Stimulated activated CD4-positive, alpha-beta T cell treated with anti-CD3 and anti-CD28 coated beads, Interleukin-4, amount 100 ng/mL, for 24 hours (primary cell): ENCODE measurements around the gene SMURF2.

ENCODE experiments used
- DNase-seq: peaks from one replicate; pipeline ENCODE4 v3.0.0-alpha.2; 2020

The SMURF2 gene

DNA sequence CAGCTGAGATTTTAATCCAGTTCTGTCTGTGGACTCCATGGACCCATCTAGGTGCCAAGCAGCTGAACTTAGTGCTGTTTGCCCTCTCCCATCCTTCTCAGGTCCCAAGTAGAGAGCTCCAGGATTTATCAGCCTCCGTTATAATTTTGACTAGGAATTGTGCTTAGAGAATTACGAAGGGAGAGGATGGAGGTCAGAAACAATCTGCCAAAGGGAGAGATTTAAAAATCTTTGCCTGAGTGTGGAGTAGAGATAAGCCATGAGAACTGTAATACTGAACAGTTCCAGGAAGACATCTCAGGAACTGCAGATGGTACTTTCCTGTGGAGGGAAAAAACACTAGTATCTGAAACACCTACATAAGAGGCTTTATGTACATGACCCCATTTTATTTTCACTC lies 128.3 kb downstream of the SMURF2 start:
- DNase-seq = no peak

DNA sequence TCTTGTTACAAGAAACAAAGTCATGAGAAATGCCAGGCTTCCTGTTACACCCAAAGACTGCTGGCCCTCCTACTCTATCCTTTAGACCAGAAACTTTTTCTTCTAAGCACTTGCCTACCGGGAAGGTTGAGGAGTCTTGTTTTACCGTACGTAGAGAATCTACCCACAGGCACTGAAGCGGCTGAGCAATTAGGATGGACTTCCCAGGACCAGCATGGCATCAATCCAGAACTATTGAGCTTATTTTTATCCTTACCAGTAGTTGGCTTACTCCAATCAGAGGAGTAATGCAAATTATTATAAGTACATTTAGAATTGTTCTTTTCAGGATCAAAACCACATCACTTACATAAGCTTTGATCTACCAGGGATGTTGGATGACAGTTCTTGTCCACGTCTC lies 129.7 kb downstream of the SMURF2 start:
- DNase-seq = no peak

DNA sequence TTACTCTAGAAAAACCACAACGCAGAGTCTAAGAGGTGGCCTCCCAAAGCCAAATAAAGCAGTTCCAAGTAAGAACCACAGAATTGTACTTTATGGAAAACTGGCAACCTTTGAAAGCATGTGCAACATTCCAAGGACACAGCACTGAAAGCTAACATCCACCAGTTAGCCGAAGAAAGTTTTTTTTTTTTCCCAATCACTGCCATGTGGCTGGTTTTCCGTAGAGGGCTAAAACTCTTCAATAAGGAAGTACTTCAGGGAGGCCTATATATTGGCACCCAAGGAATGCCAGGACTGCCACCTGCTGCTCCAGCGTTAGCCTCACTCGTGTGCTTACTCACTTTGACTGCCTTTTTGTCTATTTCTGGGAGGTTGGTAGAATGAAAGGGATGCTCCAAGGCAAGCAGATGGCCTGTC lies 130.1 kb downstream of the SMURF2 start:
- no peak for DNase-seq

DNA sequence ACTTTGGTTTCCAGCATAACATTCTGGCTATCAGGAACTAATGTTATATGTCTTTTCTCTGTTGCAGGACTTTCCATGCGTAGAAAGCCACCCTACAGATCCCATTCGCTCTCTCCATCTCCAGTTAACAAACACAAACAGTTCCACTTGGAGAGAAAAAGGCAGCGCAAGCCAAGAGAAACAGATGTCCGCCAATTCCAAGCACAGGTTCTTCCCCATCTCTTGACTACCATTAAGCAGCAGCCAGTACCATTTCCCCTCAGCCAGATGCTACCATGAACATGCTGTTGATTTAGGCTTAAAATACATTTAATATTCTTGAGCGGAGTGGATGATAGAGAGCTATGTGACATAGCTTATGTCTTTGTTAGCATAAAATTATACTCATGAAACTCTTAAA lies 132.9 kb downstream of the SMURF2 start:
- DNase-seq = no peak

DNA sequence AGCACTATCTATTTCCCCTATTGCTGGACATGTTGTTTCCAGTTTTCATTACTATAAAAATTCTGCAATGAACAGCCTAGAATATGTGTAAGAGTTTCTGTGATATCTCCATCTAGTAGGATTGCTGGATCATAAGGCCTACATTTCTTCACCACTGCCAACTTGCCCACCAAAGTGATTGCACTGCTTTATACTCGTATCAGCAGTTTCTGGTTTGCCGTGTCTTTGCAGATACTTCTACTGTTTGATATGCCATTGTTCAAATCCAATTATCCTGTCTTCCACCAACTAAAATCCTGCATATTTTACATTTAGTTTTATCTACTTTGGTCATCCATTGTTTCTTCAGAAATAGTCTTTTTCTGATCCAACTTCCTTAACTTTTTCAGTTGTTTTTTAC lies 134.2 kb downstream of the SMURF2 start:
- DNase-seq = no peak

DNA sequence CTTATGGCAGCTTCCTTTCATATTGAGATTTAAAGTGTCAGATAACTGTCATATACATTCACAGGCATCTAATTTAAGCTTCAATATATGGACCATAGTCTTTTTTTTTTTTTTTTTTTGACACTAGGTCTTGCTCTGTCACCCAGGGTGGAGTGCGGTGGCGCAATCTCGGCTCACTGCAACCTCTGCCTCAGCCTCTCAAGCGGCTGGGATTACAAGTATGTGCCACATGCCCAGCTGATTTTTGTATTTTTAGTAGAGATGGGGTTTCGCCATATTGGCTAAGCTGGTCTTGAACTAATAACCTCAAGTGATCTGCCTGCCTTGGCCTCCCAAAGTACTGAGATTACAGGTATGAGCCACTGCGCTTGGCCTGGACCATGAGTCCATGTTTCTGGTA lies 141.7 kb downstream of the SMURF2 start:
- no peak for DNase-seq

DNA sequence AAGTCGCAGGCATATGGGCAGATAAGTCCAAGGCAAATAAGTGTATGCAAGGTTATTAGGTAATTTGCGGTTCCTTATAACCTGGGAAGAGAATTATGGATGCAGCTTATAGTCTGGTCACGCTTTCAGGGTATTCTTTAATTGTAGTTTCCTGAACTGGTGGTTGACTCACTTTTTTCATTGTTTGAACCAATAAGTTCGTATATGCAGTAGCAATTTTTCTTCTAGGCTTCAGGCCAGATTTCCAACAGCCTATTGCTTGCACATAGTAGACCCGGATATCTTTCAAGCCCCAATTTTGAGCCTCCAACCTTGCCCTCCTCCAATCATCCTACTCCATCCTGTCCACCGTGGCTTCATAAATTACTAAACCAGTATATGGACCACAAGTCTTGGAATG lies 142.5 kb downstream of the SMURF2 start:
- DNase-seq = no peak

DNA sequence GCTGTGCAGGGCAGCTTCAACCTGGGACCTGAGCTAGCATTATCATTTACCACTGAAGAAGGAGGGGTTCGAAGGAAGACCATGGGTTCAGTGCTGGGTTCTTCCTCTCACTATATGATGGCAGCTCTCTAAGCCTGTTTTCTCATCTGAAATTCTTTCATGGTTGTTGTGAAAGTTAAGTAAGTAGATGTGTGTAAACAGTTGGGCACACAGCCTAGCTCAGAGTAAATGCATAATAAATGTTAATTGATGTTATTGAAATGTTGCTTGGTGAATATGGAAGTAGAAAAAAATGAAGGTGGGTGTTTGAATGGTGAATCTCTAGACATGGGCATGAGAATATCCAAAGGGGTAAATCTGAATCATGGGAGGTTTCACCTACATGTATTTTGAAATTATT lies 146.3 kb downstream of the SMURF2 start:
- no peak for DNase-seq

DNA sequence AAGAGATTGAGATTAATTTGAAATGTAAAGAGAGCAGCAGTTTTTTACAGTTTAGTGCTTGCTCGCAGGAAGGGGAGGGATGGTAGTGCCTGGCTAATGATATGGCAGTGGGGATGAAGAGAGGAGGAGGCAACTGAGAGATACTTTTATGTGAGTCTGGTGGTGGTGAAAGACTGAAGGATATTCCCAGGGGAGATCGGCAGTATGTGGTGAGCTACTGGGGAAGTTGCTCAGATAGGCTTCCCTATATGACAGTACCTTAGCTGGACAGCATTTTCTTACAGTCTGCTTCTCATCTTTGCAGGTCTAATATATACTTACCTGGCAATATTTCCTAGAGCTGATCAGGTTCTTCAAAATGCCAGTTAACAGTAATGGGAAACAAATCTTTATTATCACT lies 146.7 kb downstream of the SMURF2 start:
- no peak for DNase-seq

DNA sequence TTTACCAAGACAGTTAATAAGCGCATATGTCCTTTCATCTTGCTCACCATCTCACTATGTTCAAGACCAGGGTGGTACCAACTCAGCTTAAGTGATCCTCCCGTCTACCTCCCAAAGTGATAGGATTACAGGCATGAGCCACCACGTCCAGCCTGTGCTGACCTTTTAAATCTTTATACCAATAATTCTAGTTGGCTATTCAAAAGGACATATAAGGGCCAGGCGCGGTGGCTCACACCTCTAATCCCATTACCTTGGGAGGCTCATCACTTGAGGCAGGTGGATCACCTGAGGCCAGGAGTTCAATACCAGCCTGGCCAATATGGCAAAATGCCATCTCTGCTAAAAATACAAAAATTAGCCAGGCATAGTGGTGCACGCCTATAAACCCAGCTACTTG lies 152.9 kb downstream of the SMURF2 start:
- DNase-seq = no peak

DNA sequence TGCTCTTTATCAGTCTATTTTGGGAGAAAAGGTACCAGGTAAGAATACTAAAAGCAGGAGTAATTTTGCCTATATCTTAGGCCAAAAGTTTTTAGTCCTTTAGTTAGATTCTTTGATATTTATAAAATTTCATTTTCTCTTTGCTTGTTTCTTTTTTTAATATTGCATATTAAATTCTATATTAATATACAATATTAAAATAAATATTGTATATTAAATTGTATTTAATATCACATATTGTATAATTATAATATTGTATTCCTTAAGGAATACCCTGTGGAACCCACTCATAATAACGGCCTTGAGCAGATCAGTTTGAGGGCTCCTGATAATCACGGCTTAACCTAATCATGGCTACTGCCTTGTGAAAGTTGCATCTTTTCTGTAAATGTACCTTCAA lies 153.4 kb downstream of the SMURF2 start:
- no peak for DNase-seq

DNA sequence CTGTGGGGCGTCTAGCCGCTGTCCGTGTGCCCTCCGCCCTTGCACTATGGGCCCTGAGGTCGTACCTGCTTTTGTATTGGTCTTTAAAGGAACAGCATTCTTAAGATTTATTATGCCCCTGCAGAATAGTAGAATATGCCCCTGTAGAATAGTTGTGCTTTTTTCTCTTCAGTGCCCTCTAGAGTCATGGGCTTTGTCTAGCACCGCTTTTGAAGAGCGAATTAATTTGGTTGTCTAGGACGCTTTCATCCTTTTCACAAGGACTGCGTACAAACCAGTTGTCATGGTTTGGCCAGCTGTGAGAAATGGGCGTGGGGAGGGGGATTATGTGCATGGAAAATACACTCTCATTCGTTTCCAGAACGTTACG lies 154.7 kb downstream of the SMURF2 start:
- peak; percentile 43 for DNase-seq

DNA sequence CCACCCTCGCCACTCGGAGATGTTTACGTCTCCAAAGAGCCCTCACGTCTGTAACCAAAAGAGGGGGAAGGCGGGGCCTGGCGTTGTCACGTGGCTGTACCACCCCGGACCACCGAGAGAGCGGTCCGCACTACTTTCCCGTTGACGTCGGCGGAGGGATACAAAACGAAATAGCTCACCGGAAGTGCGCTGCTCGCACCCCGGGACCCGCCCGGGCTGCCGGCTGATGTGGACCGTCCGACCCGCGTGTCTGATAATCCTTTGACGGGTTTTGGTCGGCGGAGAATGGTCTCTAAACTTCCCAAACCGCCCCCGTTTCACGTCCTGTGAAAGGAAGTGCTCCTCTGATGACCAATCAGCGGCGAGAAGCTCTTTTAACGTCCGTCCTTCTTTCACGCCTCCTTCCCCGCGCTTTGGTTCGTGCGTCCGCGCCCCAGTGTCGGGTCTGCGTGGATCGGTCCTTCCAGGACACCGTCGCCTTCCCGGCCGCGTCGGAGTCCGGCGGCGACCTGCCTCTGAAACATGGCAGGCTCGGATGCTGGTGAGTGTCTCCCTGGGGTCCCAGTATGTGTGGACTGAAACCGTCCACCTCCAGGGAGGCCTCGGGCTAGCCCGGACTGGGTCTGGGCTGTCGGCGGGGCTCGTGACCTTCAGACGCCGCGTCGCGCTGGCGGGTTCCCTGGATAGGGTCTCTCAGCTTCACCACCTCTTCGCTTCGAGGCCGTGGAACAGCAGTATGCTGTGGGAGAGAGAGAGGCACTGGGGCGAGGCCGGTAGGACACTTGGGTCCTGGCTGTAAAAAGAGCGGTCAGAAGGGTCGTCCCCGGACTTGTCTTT lies 155.3 kb downstream of the SMURF2 start, which contains the start of gene CEP95:
TSS of gene CEP95 (plus strand) at position 402 of the 837 bp plus-strand sequence. CDS start at position 523, 121 bp downstream.
- peak; percentile 97 for DNase-seq

DNA sequence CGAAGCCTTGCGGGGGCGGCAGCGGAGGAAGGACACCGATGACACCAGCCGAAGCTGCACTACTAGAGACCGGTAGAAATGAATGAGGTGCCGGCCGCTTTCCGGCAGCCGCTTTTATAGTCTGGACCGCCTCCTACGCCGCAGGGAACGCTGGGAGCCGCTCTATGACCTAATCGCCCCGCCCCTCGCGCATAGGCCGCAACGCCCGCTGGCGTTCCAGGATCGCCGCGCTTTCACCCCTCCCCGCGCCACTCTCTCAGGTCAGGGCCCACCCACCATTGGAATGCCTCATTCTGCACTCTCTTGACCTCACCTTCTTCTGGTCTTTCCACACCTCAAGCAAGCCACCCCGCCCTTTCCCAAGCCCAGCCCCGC lies 155.9 kb downstream of the SMURF2 start, which contains the start of gene DDX5:
TSS of gene DDX5 (minus strand) at position 89 of the 375 bp plus-strand sequence. CDS start 170 bp downstream, outside the sequence.
- DNase-seq = peak; percentile 99

DNA sequence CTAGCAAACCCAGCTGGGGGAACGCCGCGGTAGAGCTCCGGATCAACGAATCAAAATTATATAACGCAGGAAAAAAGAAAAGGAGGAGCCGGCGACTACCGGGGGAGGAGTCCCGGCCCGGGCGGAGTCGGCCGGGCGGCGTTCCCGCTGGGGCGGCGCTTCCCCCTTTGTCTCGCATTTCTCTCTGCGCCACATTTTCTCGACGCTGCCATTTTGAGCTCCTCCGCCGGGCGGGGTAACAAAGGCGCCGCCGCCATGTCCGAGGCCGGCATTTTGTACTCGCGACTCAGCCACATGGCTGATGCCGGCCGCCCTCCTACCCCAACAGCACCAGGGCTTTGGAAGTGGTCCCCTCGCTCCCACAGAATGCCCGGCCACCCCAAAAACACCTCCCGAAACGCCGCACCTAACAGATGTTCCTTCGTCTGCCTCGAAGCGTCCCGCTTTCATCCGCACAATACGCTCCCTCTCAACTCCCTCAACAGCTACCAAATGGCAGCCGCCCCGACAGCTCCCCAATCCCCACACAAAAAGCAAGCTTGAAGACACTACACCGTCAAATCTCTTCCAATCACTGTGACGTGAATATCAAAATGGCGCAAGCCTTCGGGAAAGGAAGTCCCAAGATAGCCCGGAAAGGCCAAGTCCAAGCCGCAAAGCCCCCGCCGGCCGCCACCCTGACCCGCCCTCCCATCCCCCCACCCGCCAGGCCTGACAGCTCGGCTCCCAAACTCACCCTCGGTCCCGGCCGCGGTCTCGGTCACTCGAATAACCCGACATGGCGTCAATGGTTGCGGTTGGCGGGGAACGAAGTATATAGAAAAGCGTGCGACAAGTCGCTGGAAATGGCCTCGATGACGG lies 156.5 kb downstream of the SMURF2 start:
- peak; percentile 86 for DNase-seq

DNA sequence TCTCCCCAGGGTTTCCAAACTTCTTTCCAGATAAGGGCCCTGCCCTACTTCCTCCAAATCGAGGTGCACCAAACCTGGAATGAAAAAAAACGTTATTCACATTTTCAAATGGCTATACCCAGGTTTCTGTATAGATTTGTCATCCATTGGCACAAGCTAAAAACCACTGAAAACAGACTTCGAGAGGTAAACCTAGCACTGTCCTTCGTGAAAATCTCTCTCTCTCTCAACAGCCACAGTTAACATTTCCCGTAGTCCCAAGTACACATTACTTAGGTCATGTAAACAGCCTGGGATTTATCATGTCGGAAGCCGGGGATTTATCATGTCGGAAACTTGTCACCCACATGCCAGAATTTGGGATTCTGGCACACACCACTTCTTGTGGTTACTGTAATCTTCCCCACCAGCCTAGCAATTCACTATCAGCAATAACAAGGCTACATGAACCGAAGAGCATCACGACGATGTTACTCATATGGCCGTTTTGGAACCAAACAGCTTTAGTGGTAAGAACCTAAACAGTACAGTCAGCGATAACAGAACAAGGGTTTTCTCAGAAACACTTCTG lies 157.3 kb downstream of the SMURF2 start:
- DNase-seq = no peak

DNA sequence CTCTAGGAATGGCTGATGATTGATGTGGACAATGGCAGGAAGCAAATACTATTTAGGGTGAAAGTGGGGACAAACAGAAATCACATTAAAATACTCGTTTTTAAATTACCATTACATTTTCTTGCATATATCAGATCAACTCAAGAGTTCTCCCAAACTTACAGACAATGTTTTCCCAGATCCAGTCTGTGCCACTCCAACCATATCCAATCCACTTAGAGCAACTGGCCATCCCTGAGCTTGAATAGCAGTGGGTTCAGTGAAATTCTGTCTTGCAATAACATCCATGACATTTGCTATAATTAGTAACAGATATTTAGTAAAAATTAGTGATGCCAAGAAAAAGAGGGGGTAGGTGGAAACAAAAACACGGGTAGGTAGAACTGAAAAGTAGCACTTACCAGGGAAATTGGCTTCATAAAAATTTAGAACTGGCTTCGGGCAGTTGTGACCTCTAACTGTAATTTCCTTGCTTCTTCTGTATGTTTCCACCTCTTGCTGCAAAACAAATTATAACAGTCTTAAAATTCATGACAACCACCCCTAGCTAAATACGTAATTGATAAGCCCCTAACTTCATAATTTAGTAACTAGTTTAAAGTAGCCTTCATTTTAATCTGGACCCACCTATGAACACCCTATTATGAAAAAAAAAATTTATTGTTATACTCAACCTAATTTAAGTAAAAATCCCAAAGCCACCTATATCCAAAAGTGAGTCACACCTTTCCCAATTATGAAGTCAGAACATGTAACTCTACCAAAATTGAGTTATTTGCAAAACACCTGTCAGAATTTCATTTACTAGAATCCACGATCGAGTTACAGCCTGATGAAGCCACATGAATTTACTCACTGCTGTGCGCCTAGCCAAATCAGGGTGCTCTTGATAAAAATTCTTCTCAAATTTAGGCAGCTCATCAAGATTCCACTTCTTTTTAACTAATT lies 158.0 kb downstream of the SMURF2 start:
- no peak for DNase-seq

DNA sequence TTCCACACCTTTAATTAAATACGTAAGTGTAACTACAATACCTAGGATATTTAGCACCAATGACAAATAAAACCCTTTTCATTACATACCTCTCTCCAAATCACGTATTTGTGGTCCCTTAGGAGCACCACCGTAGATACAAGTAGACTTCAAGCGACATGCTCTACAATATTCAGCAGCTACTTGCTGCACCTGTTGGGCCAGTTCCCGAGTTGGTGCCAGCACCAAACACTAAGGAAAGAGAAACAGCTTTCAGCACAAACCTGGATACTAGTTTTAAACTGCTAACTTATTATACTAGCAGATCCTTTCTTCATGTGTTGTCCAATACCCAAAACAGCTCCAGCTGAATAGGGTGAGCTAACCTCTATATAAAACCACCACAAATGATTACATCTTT lies 158.8 kb downstream of the SMURF2 start:
- no peak for DNase-seq

DNA sequence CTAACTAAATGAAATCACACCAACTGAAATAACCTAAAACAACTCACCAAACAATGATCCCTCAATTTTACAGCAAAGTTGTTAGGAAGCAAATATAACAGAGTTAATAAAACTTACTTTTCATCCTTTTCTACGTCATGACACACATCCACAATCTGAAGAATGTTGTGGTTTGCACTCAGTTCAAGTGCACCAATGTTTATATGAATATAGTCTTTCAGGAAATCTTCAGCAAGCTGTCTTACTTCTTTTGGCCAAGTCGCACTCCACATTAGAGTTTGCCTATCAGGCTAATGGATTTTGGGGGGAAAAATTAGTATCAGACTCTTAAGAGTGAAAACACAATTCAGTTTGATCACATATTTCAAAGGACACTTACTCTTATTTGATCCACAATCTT lies 159.3 kb downstream of the SMURF2 start:
- no peak for DNase-seq

DNA sequence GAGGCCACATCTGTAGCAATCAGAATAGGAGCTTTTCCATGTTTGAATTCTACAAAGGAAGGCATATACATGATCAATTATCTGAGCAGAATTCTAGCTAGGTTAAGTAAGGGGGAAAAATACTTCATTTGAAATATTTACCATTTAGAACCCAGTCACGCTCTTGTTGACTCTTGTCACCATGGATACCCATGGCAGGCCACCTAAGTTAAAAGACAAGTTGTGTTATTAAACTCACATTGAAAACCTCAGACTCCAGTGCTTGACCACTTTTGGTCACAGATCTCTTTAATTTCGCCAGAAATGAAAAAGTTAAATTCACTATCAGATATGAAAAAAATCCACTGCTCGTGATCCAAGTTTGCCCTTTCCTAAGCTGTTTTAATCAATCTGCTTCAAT lies 160.1 kb downstream of the SMURF2 start:
- DNase-seq = no peak

DNA sequence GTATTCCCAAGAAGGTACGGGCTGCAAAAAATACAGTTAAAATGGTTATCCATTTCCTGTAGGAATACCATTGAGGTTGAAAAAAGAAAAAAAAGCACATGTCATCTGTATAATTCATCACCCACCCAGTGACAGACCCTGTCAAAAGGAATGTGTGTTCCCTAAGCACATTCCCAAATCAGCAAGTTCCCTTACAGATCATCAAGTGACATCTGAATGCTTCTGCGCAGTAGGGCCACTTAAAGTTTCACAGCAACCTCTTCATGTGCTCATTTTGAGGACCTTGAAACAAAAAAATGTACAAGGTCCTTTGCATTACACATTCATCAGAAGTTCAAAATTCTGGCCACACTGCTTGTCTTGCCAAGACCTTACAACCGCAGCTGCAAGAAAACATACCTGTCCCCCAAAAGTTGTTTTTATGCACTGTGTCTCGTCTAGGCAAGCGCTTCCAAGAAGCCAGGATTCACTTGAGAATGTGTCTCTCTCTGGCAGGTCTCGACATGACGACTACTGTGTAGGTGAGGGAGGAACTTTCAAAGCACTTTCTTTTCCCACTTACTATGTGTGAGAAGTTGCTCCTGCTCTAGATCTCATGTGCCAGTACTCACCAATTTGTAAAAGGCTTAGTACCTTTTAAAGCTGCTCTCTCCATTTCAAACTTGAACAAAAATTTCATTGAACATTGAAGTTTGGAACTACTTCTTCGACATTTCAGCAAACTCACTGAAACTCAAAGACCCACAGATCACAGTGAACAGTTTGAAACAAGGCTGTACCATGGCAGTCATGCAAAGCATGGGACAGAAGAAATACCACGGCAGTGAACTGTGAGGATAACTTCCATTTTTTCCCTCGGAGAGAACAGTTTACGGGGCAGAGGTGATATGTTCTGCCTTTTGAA lies 161.0 kb downstream of the SMURF2 start:
- DNase-seq = no peak
